Adrenal gland (tissue), 5 donors: Measurements from ENCODE around the gene NXNL2.

Experiments
- CTCF ChIP-seq, 6 experiments: fragments of 450-650 bp in 4 of 6; fragments of 200-600 bp in 2 of 6; sonication (generic) in 1 of 6; IDR thresholded peaks; 1 replicate in 5 of 6; 2 replicates in 1 of 6; pipeline versions ENCODE4 v1.5.1 to v1.8.0; 2016 to 2021; ENCODE audit warnings: antibody characterized with exemption in 6 of 6, mild to moderate bottlenecking in 2 of 6, moderate library complexity in 1 of 6
- POLR2A ChIP-seq, 2 donors: fragments of 450-650 bp; IDR thresholded peaks; one replicate each; pipeline ENCODE4 v1.6.1; 2017; ENCODE audit warnings: antibody characterized with exemption in 2 of 2, mild to moderate bottlenecking in 2 of 2, moderate library complexity in 1 of 2
- donor health status: DM: no; HTN: no; CAD: no.

- TF ChIP-seq CTCF (IDR thresholded peaks at IDR 0.05) (no peak), POLR2A (IDR thresholded peaks at IDR 0.05) (no peak)
Observed at GRCh38 chr9:88498880-88499279, 36.1 kb upstream of the NXNL2 start.
